Mammary epithelial cell (primary cell): ENCODE data around the gene ANGEL1.

Experiments used
- CTCF ChIP-seq, 2 donors: IDR thresholded peaks in 1 of 2; conservative IDR thresholded peaks in 1 of 2; 2 replicates each; pipeline ENCODE4 v1.5.1; 2011 to 2012; ENCODE audit warnings: inconsistent platforms in 2 of 2, low read length in 2 of 2, mild to moderate bottlenecking in 2 of 2, control low read depth in 1 of 2, low read depth in 1 of 2; ENCODE audit not compliant: insufficient read depth in 1 of 2; ENCODE audit errors: extremely low read depth in 1 of 2
- EZH2 ChIP-seq: IDR thresholded peaks from 2 replicates; pipeline ENCODE4 v1.6.1; 2012; ENCODE audit warnings: low read length, inconsistent platforms, borderline replicate concordance

- TF ChIP-seq CTCF (conservative IDR thresholded peaks at IDR 0.05 in 1 of 2, IDR thresholded peaks at IDR 0.05 in 1 of 2; ENCODE audit: extremely low read depth in 1 of 2, insufficient read depth in 1 of 2, low read depth in 1 of 2, low read length in 2 of 2), result no peak
- no peak for TF ChIP-seq EZH2
These were observed 53.1 kb downstream of the ANGEL1 start for GRCh38 chr14:76759589-76759988.
